Peyer's patch (tissue), 4 donors: ENCODE measurements around the gene RNF41. TPM values are rescaled to one million over a fixed set of nuclear protein-coding genes. Genes with fewer than 3 reads are reported as not detected.

Experiments used
- DNase-seq, 3 donors: peaks; one replicate each; pipeline ENCODE4 v3.0.0-alpha.2; 2017 to 2019
- H3K27ac ChIP-seq, 4 donors: fragments of 200-600 bp; sonication (generic); one replicate each; pipeline ENCODE4 v1.5.1; 2016 to 2019
- H3K27me3 ChIP-seq, 2 donors: fragments of 200-600 bp; sonication (generic); one replicate each; pipeline ENCODE4 v1.5.1; 2019
- H3K36me3 ChIP-seq, 3 donors: fragments of 200-600 bp; sonication (generic); one replicate each; pipeline ENCODE4 v1.5.1; 2016 to 2019
- H3K4me1 ChIP-seq, 4 donors: fragments of 200-600 bp; sonication (generic); one replicate each; pipeline ENCODE4 v1.5.1; 2016 to 2019
- H3K4me3 ChIP-seq, 4 donors: fragments of 200-600 bp; sonication (generic); 1 replicate in 3 of 4; 2 replicates in 1 of 4; pipeline ENCODE4 v1.5.1; 2016 to 2019; ENCODE audit warnings: mild to moderate bottlenecking in 1 of 4
- H3K9me3 ChIP-seq, 4 donors: fragments of 200-600 bp; sonication (generic); one replicate each; pipeline ENCODE4 v1.5.1; 2016 to 2019; ENCODE audit warnings: mild to moderate bottlenecking in 1 of 4
- CTCF ChIP-seq, 6 experiments: fragments of 450-650 bp in 4 of 6; fragments of 200-600 bp in 2 of 6; sonication (generic) in 1 of 6; IDR thresholded peaks; one replicate each; pipeline ENCODE4 v1.5.1; 2017 to 2019; ENCODE audit warnings: antibody characterized with exemption in 6 of 6, mild to moderate bottlenecking in 3 of 6, moderate library complexity in 1 of 6
- POLR2A ChIP-seq, 2 donors: fragments of 450-650 bp; IDR thresholded peaks; one replicate each; pipeline ENCODE4 v1.5.1; 2017; ENCODE audit warnings: antibody characterized with exemption in 2 of 2, mild to moderate bottlenecking in 2 of 2, moderate library complexity in 2 of 2
- total RNA-seq, 4 donors: library from RNA; depleted of rRNA; stranded (reverse); fragments of >200 nt; gene quantifications; one replicate each; pipeline ENCODE4 v1.1.0, GENCODE V29; 2016

Gene RNF41
- total RNA-seq, 4 donors from 2014 or later = 23.8 to 52.0 (median 37.6) TPM

- no peak for TF ChIP-seq CTCF (IDR thresholded peaks at IDR 0.05)
- H3K4me1 ChIP-seq = peaks cover 0 to 15% (median 3%) of the 10 kb centered on the region in 4 donors
- H3K4me3 ChIP-seq = no peak overlapping the region
- peaks cover 0 to 78% (median 0%) of the 10 kb centered on the region in 3 donors for H3K36me3 ChIP-seq
- no peaks in the 10 kb centered on the region for H3K27me3 ChIP-seq
- H3K27ac ChIP-seq = no peak overlapping the region
- DNase-seq = no peak
- no peaks in the 10 kb centered on the region for H3K9me3 ChIP-seq
Observed at GRCh38 chr12:56253091-56253490, 31.4 kb upstream of the RNF41 start.

GRCh38 chr12:56252649-56253048 lies 30.9 kb upstream of the RNF41 start:
- Histone ChIP-seq H3K9me3 (no peaks in the 10 kb centered on the region), H3K4me1 (peaks cover 0 to 15% (median 3%) of the 10 kb centered on the region in 4 donors), H3K4me3 (no peak overlapping the region), H3K36me3 (peaks cover 0 to 82% (median 0%) of the 10 kb centered on the region in 3 donors), H3K27ac (no peak overlapping the region), H3K27me3 (no peaks in the 10 kb centered on the region)
- DNase-seq = no peak
- no peak for TF ChIP-seq CTCF (IDR thresholded peaks at IDR 0.05)
- no peak for TF ChIP-seq POLR2A (IDR thresholded peaks at IDR 0.05)

GRCh38 chr12:56248711-56249110 lies 27.0 kb upstream of the RNF41 start:
- TF ChIP-seq POLR2A (IDR thresholded peaks at IDR 0.05) (no peak), CTCF (IDR thresholded peaks at IDR 0.05) (no peak)
- no peak overlapping the region for H3K27ac ChIP-seq
- no peak for DNase-seq
- H3K9me3 ChIP-seq = no peaks in the 10 kb centered on the region
- peaks cover 0 to 100% (median 0%) of the 10 kb centered on the region in 3 donors for H3K36me3 ChIP-seq
- H3K4me1 ChIP-seq = no peaks in the 10 kb centered on the region
- no peaks in the 10 kb centered on the region for H3K27me3 ChIP-seq
- H3K4me3 ChIP-seq = no peak overlapping the region

- no peak for DNase-seq
- Histone ChIP-seq H3K27me3 (no peaks in the 10 kb centered on the region), H3K36me3 (peaks cover 0 to 100% (median 0%) of the 10 kb centered on the region in 3 donors), H3K27ac (no peak overlapping the region), H3K9me3 (no peaks in the 10 kb centered on the region), H3K4me1 (no peaks in the 10 kb centered on the region), H3K4me3 (no peak overlapping the region)
- TF ChIP-seq CTCF (IDR thresholded peaks at IDR 0.05) (no peak), POLR2A (IDR thresholded peaks at IDR 0.05) (no peak)
Observed at GRCh38 chr12:56247923-56248322, 26.2 kb upstream of the RNF41 start.

GRCh38 chr12:56244494-56244893 lies 22.8 kb upstream of the RNF41 start:
- TF ChIP-seq POLR2A (IDR thresholded peaks at IDR 0.05) (no peak), CTCF (IDR thresholded peaks at IDR 0.05) (no peak)
- no peak overlapping the region for H3K4me3 ChIP-seq
- H3K36me3 ChIP-seq = peaks cover 0 to 100% (median 0%) of the 10 kb centered on the region in 3 donors
- no peaks in the 10 kb centered on the region for H3K9me3 ChIP-seq
- DNase-seq = no peak
- H3K4me1 ChIP-seq = no peaks in the 10 kb centered on the region
- H3K27me3 ChIP-seq = no peaks in the 10 kb centered on the region
- no peak overlapping the region for H3K27ac ChIP-seq

GRCh38 chr12:56243731-56244181 lies 22.0 kb upstream of the RNF41 start:
- DNase-seq = no peak
- Histone ChIP-seq H3K4me1 (no peaks in the 10 kb centered on the region), H3K4me3 (no peak overlapping the region), H3K27ac (no peak overlapping the region), H3K36me3 (peaks cover 0 to 94% (median 0%) of the 10 kb centered on the region in 3 donors), H3K27me3 (no peaks in the 10 kb centered on the region), H3K9me3 (no peaks in the 10 kb centered on the region)
- TF ChIP-seq CTCF (IDR thresholded peaks at IDR 0.05) = no peak
- TF ChIP-seq POLR2A (IDR thresholded peaks at IDR 0.05) = no peak
